Astrocyte (in vitro differentiated cells and primary cell): ENCODE measurements around the gene CD27. TPM values are rescaled to one million over a fixed set of nuclear protein-coding genes. Genes with fewer than 3 reads are reported as not detected.
"Not testable (repeated sequence)": the region's sequence is repeated elsewhere in the genome, so short reads cannot be mapped to it uniquely, and the experiment has no call there.

ENCODE experiments used
- DNase-seq: peaks from one replicate; pipeline ENCODE4 v3.0.0-alpha.2; 2010; ENCODE audit warnings: low read depth
- FAIRE-seq: peaks from 2 replicates; lab custom pipeline; 2011; peaks lifted over from hg19 to GRCh38; lab: Jason Lieb, UNC
- H2AFZ ChIP-seq: 2 replicates; pipeline ENCODE4 v1.6.0; 2012; ENCODE audit warnings: low read depth, low read length, inconsistent platforms
- H3K27ac ChIP-seq: 2 replicates; pipeline ENCODE4 v1.5.1; 2011; ENCODE audit warnings: low read depth, low read length, inconsistent platforms
- H3K27me3 ChIP-seq: 2 replicates; pipeline ENCODE4 v1.6.0; 2011; ENCODE audit warnings: low read length, inconsistent platforms; ENCODE audit not compliant: insufficient read depth
- H3K36me3 ChIP-seq: 2 replicates; pipeline ENCODE4 v1.5.1; 2011; ENCODE audit warnings: low read length, inconsistent platforms; ENCODE audit not compliant: insufficient read depth
- H3K4me1 ChIP-seq: 2 replicates; pipeline ENCODE4 v1.5.1; 2011; ENCODE audit warnings: low read length, inconsistent platforms; ENCODE audit not compliant: insufficient read depth
- H3K4me2 ChIP-seq: 2 replicates; pipeline ENCODE4 v1.6.0; 2012; ENCODE audit warnings: low read length, inconsistent platforms
- H3K4me3 ChIP-seq: 2 replicates; pipeline ENCODE4 v1.5.1; 2011; ENCODE audit warnings: low read depth, mild to moderate bottlenecking, low read length, inconsistent platforms; ENCODE audit not compliant: insufficient read depth
- H3K79me2 ChIP-seq: 2 replicates; pipeline ENCODE4 v1.6.0; 2012; ENCODE audit warnings: mild to moderate bottlenecking, low read length, inconsistent platforms; ENCODE audit not compliant: insufficient read depth
- H3K9ac ChIP-seq: 2 replicates; pipeline ENCODE4 v1.6.0; 2012; ENCODE audit warnings: mild to moderate bottlenecking, low read length, inconsistent platforms
- H3K9me3 ChIP-seq: 2 replicates; pipeline ENCODE4 v1.5.1; 2012; ENCODE audit warnings: low read depth, mild to moderate bottlenecking, low read length, inconsistent platforms; ENCODE audit not compliant: insufficient read depth
- H4K20me1 ChIP-seq: 2 replicates; pipeline ENCODE4 v1.6.0; 2012; ENCODE audit warnings: low read length, inconsistent platforms; ENCODE audit not compliant: insufficient read depth
- H3K27ac Mint-ChIP-seq: one replicate; pipeline ENCODE4 v1.8.0; 2021; ENCODE audit warnings: mild to moderate bottlenecking, mixed read lengths; ENCODE audit not compliant: unreplicated experiment
- H3K27me3 Mint-ChIP-seq: one replicate; pipeline ENCODE4 v1.8.0; 2021; ENCODE audit warnings: low read depth, mixed read lengths; ENCODE audit not compliant: unreplicated experiment
- H3K36me3 Mint-ChIP-seq: one replicate; pipeline ENCODE4 v1.8.0; 2021; ENCODE audit warnings: low read depth, mixed read lengths; ENCODE audit not compliant: unreplicated experiment
- H3K4me1 Mint-ChIP-seq: one replicate; pipeline ENCODE4 v1.8.0; 2021; ENCODE audit warnings: low read depth, mixed read lengths; ENCODE audit not compliant: unreplicated experiment
- H3K4me3 Mint-ChIP-seq: one replicate; pipeline ENCODE4 v1.8.0; 2021; ENCODE audit warnings: mild to moderate bottlenecking, moderate library complexity, mixed read lengths; ENCODE audit not compliant: unreplicated experiment
- H3K9me3 Mint-ChIP-seq: one replicate; pipeline ENCODE4 v1.8.0; 2021; ENCODE audit warnings: mild to moderate bottlenecking, mixed read lengths; ENCODE audit not compliant: unreplicated experiment
- CTCF ChIP-seq: IDR thresholded peaks from 2 replicates; pipeline ENCODE4 v1.5.1; 2011; ENCODE audit warnings: low read depth, mild to moderate bottlenecking, inconsistent platforms, low read length, moderate library complexity; ENCODE audit not compliant: insufficient read depth
- EZH2 ChIP-seq: IDR thresholded peaks from 2 replicates; pipeline ENCODE4 v1.6.1; 2012; ENCODE audit warnings: mild to moderate bottlenecking, low read length, inconsistent platforms; ENCODE audit not compliant: insufficient read depth
- total RNA-seq: library from RNA; stranded (reverse); gene quantifications from 2 replicates; pipeline ENCODE4 v1.2.1, GENCODE V29; 2021

Gene CD27
- total RNA-seq, 1 donor from 2014 or later: not detected

GRCh38 chr12:6426882-6427671, 17.7 kb upstream of the CD27 start:
- no peaks in the 10 kb centered on the region for H3K27me3 ChIP-seq
- no peak overlapping the region for H3K4me3 ChIP-seq
- no peaks in the 10 kb centered on the region for H3K79me2 ChIP-seq
- H3K4me1 ChIP-seq: peaks cover 14% of the 10 kb centered on the region
- no peaks in the 10 kb centered on the region for H3K27me3 Mint-ChIP-seq
- no peak overlapping the region for H3K4me2 ChIP-seq
- H3K27ac Mint-ChIP-seq: no peak overlapping the region
- DNase-seq (no peak), FAIRE-seq (no peak)
- TF ChIP-seq CTCF (no peak), EZH2 (no peak)
- peaks cover 17% of the 10 kb centered on the region for H3K4me1 Mint-ChIP-seq
- H3K36me3 Mint-ChIP-seq: no peaks in the 10 kb centered on the region
- no peaks in the 10 kb centered on the region for H3K36me3 ChIP-seq
- no peak overlapping the region for H2AFZ ChIP-seq
- H3K27ac ChIP-seq: no peak overlapping the region
- no peaks in the 10 kb centered on the region for H3K9me3 ChIP-seq
- H3K4me3 Mint-ChIP-seq: no peak overlapping the region
- H3K9ac ChIP-seq: no peak overlapping the region
- H3K9me3 Mint-ChIP-seq: no peaks in the 10 kb centered on the region
- H4K20me1 ChIP-seq: no peaks in the 10 kb centered on the region

- FAIRE-seq, H3K27ac ChIP-seq, H4K20me1 ChIP-seq, H3K4me3 Mint-ChIP-seq, DNase-seq, H2AFZ ChIP-seq, H3K36me3 ChIP-seq, H3K27me3 ChIP-seq, H3K4me2 ChIP-seq, H3K36me3 Mint-ChIP-seq, H3K79me2 ChIP-seq, H3K9me3 ChIP-seq, H3K9ac ChIP-seq, H3K9me3 Mint-ChIP-seq, H3K27me3 Mint-ChIP-seq, H3K27ac Mint-ChIP-seq, H3K4me3 ChIP-seq: not testable (repeated sequence)
- H3K4me1 Mint-ChIP-seq: peaks cover 17% of the 10 kb centered on the region
- peaks cover 14% of the 10 kb centered on the region for H3K4me1 ChIP-seq
These were observed 17.0 kb upstream of the CD27 start for GRCh38 chr12:6427796-6428195.

GRCh38 chr12:6428326-6428725, 16.4 kb upstream of the CD27 start:
- no peak overlapping the region for H3K27ac ChIP-seq
- no peaks in the 10 kb centered on the region for H4K20me1 ChIP-seq
- no peak overlapping the region for H3K4me3 Mint-ChIP-seq
- H3K27me3 Mint-ChIP-seq: no peaks in the 10 kb centered on the region
- no peak overlapping the region for H3K9ac ChIP-seq
- H3K27me3 ChIP-seq: no peaks in the 10 kb centered on the region
- no peaks in the 10 kb centered on the region for H3K9me3 Mint-ChIP-seq
- H3K4me3 ChIP-seq: no peak overlapping the region
- H3K4me1 ChIP-seq: peaks cover 14% of the 10 kb centered on the region
- TF ChIP-seq CTCF: no peak
- no peak for TF ChIP-seq EZH2
- no peak overlapping the region for H3K27ac Mint-ChIP-seq
- no peaks in the 10 kb centered on the region for H3K9me3 ChIP-seq
- no peaks in the 10 kb centered on the region for H3K36me3 ChIP-seq
- FAIRE-seq: no peak
- no peak overlapping the region for H3K4me2 ChIP-seq
- no peak for DNase-seq
- no peaks in the 10 kb centered on the region for H3K79me2 ChIP-seq
- H2AFZ ChIP-seq: no peak overlapping the region
- no peaks in the 10 kb centered on the region for H3K36me3 Mint-ChIP-seq
- H3K4me1 Mint-ChIP-seq: peaks cover 17% of the 10 kb centered on the region
